Mucosa of descending colon (tissue), 3 donors: ENCODE results near the gene CYSTM1. TPM values are rescaled to one million over a fixed set of nuclear protein-coding genes. Genes with fewer than 3 reads are reported as not detected.

Experiments used
- ATAC-seq: fragments of 200-7000 bp; cut with Tn5 transposase; one replicate; pipeline ENCODE4 v1.9.1; 2020; ENCODE audit warnings: mild to moderate bottlenecking, moderate library complexity
- DNase-seq, 3 donors: peaks; one replicate each; pipeline ENCODE4 v3.0.0-alpha.2; 2020
- H3K36me3 ChIP-seq: fragments of 200-600 bp; one replicate; pipeline ENCODE4 v1.8.0; 2021; ENCODE audit warnings: low read depth, mild to moderate bottlenecking
- H3K4me1 ChIP-seq: fragments of 200-600 bp; one replicate; pipeline ENCODE4 v1.8.0; 2021; ENCODE audit warnings: low read depth, mild to moderate bottlenecking
- H3K4me3 ChIP-seq: fragments of 200-600 bp; one replicate; pipeline ENCODE4 v1.8.0; 2021; ENCODE audit warnings: mild to moderate bottlenecking
- H3K9me3 ChIP-seq: fragments of 200-600 bp; one replicate; pipeline ENCODE4 v1.8.0; 2021; ENCODE audit warnings: mild to moderate bottlenecking
- CTCF ChIP-seq: fragments of 200-600 bp; IDR thresholded peaks from one replicate; pipeline ENCODE4 v1.8.0; 2022; ENCODE audit warnings: antibody characterized with exemption, mild to moderate bottlenecking
- intact Hi-C, 2 donors: fragments of 100-400 bp; cut with DNase I in 1 of 2; cut with micrococcal nuclease in 1 of 2; formaldehyde crosslinking; loops; one replicate each; pipeline versions ENCODE4 v1.11.0 to v1.11.1; 2022; cut with DNase I, micrococcal nuclease
- total RNA-seq, 3 donors: library from RNA; stranded (reverse); fragmentation: NEBNext Ultra II Directional in 2 of 3; extraction: Animal tissue kit (Norgen Biotek cat#: 25700) in 2 of 3; gene quantifications; one replicate each; pipeline versions ENCODE4 v1.2.1 to v1.2.4, GENCODE V29; 2021 to 2023
- donor health status: DM: no; HTN: no; CAD: no; lungs with moderate emphysema.
- donor health status: DM: no; HTN: no; CAD: no.
- donor health status: DM: no; HTN: yes; CAD: no.

CYSTM1 gene
- total RNA-seq, 3 donors from 2014 or later, result 76.3 to 175 (median 136) TPM

- no peaks in the 10 kb centered on the region for H3K9me3 ChIP-seq
- intact Hi-C loops, result loop anchor here in 1 of 2 donors (10.0 kb wide), 1 partner anchor 52 kb away; no protein-coding TSS in a partner anchor
- H3K36me3 ChIP-seq, result no peaks in the 10 kb centered on the region
- ATAC-seq, result peak; percentile 71
- no peak for TF ChIP-seq CTCF
- DNase-seq, result peak in 2 of 3 donors; percentile 55 to 64
- no peak overlapping the region for H3K4me3 ChIP-seq
- H3K4me1 ChIP-seq, result peaks cover 43% of the 10 kb centered on the region
Observed at GRCh38 chr5:140182803-140183367, 7.9 kb downstream of the CYSTM1 start.

- TF ChIP-seq CTCF, result no peak
Observed at GRCh38 chr5:140185409-140185808, 10.4 kb downstream of the CYSTM1 start.

GRCh38 chr5:140186267-140186671 lies 11.3 kb downstream of the CYSTM1 start:
- Histone ChIP-seq H3K4me3 (no peak overlapping the region), H3K36me3 (no peaks in the 10 kb centered on the region), H3K9me3 (no peaks in the 10 kb centered on the region), H3K4me1 (peaks cover 38% of the 10 kb centered on the region)
- DNase-seq (no peak), ATAC-seq (no peak)
- intact Hi-C loops, result loop anchor here in 1 of 2 donors (10.0 kb wide), 1 partner anchor 49 kb away; no protein-coding TSS in a partner anchor
- TF ChIP-seq CTCF, result no peak

More at GRCh38 chr5:140185409-140185808, 10.4 kb downstream of the CYSTM1 start:
- no peak for DNase-seq
- no peaks in the 10 kb centered on the region for H3K36me3 ChIP-seq
- intact Hi-C loops, result loop anchor here in 1 of 2 donors (10.0 kb wide), 1 partner anchor 49 kb away; no protein-coding TSS in a partner anchor
- H3K9me3 ChIP-seq, result no peaks in the 10 kb centered on the region
- H3K4me1 ChIP-seq, result peaks cover 39% of the 10 kb centered on the region
- H3K4me3 ChIP-seq, result no peak overlapping the region
- no peak for ATAC-seq

GRCh38 chr5:140189253-140189652 lies 14.3 kb downstream of the CYSTM1 start:
- intact Hi-C loops, result loop anchor here in 1 of 2 donors (10.0 kb wide), 1 partner anchor 46 kb away; no protein-coding TSS in a partner anchor
- TF ChIP-seq CTCF, result no peak
- ATAC-seq (no peak), DNase-seq (no peak)
- H3K36me3 ChIP-seq, result no peaks in the 10 kb centered on the region
- H3K4me1 ChIP-seq, result peaks cover 26% of the 10 kb centered on the region
- H3K9me3 ChIP-seq, result no peaks in the 10 kb centered on the region
- H3K4me3 ChIP-seq, result no peak overlapping the region

GRCh38 chr5:140189977-140190871 lies 15.2 kb downstream of the CYSTM1 start:
- no peak for TF ChIP-seq CTCF
- DNase-seq (no peak), ATAC-seq (no peak)
- no peaks in the 10 kb centered on the region for H3K36me3 ChIP-seq
- peaks cover 26% of the 10 kb centered on the region for H3K4me1 ChIP-seq
- no peaks in the 10 kb centered on the region for H3K9me3 ChIP-seq
- no peak overlapping the region for H3K4me3 ChIP-seq
- intact Hi-C loops, result loop anchor here in 1 of 2 donors (10.0 kb wide), 1 partner anchor 45 kb away; no protein-coding TSS in a partner anchor
